ENCODE results near the gene IDS.
A peak's percentile ranks its signal among the peaks of the same experiment; 100 is the strongest.
"Not testable (repeated sequence)": the region's sequence is repeated elsewhere in the genome, so short reads cannot be mapped to it uniquely, and the experiment has no call there.

IDS gene, protein sequence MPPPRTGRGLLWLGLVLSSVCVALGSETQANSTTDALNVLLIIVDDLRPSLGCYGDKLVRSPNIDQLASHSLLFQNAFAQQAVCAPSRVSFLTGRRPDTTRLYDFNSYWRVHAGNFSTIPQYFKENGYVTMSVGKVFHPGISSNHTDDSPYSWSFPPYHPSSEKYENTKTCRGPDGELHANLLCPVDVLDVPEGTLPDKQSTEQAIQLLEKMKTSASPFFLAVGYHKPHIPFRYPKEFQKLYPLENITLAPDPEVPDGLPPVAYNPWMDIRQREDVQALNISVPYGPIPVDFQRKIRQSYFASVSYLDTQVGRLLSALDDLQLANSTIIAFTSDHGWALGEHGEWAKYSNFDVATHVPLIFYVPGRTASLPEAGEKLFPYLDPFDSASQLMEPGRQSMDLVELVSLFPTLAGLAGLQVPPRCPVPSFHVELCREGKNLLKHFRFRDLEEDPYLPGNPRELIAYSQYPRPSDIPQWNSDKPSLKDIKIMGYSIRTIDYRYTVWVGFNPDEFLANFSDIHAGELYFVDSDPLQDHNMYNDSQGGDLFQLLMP

DNA sequence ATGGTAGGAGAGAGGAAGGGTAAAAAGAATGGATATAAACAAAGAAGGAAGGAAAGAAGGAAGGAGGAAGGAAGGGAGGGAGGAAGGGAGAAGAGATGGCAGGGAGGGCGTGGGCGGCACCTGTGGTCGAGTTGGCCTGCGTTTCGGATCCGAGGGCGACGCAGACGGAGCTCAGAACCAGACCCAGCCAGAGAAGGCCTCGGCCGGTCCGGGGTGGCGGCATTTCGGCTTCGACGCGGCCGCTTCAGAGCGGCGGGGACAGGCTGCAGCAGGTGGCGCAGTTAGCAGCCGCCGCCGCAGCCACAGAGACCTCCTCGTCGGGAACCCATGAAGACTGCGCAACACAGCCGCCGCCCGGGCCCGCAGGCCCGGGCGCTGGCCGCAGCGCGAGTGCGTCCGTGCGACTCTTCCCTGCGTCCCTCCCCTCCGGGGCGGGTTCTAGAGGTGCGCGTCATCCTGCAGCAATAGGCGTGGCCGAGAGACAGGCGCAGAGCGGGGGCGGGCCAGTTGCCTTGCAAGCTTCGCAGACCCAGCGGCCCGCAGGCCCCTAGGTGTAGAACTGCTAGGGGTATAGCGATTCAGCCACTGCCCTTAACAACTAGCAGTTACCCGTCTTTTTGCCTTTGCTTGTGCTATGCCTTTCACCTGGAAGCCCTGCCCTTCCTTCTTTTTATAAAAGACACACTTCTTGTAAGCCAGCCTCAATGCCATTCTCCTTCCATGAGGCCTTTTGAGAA lies at the start of gene IDS:
TSS of gene IDS (minus strand) at position 392 of the 737 bp plus-strand sequence. CDS start at position 223, 169 bp downstream.
- DNase-seq (ENCODE audit: low read depth, low spot score): peak; percentile 68

DNA sequence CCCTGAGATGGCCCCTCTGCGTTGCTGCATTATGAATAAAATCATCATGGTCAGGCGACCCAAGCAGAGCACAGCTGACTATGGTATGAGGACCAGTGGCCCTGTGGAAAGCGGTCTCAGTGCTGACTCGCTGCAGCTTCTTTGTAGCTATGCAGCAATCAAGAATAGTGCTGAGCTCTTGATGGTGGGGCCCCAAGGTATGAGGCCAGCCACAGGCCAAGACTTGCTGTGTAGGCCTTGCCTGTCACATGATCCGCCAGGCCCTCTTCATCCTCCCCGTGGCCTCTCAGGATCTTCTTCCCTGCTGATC lies 46.8 kb upstream of the IDS start:
- DNase-seq (ENCODE audit: low read depth, low spot score): not testable (repeated sequence)

DNA sequence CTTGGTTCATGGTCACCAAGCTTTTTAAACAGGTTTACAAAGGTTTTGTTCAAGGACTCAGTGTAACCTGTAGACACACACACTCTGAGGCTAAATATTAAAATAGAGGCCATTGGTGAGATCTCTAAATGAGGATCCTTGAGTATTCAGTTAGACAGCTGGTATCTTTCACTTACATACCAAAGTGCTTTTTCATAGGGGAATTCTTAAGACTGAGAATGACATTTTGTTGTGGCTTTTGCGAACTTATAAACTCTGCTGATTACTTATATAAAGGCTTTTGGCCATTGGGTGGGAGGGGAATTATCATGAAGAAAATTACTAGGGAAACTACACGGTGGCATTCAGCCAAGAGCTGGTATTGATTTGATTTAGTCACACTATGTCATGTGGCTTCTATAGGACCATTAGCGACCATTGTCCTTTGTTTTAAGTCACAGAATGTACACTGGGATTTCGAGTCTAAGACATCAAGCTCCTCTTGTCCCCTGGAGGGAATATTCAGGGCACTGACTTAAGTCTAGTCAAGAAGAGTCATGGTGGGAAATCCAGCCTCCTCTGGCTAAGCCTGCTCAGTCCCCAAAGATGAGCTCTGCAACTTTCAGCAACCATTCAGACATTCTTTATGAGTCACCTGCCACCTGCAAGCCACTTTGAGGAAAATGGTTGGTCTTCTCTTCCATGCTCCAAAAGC lies 46.3 kb upstream of the IDS start:
- not testable (repeated sequence) for DNase-seq (ENCODE audit: low read depth, low spot score)

DNA sequence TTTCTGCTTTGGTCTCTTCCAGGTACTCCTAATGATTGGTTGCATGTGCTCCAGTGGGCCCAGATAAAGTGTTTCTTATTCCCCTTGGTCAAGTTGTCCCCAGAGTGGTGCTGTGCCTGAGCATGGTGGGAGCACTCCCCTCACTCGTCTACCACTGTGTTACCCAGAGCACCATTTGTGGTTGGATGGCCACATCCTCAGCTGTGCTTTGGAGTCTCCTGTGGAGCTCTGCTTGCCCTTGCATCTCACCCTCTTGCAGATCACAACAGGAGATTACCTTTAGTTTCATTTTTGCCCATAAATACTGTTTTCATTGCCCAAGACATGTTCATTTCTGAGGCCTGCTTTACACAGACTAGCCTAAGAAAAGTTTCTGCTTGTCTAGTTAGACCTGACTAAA lies 45.3 kb upstream of the IDS start:
- DNase-seq (ENCODE audit: low read depth, low spot score): not testable (repeated sequence)

DNA sequence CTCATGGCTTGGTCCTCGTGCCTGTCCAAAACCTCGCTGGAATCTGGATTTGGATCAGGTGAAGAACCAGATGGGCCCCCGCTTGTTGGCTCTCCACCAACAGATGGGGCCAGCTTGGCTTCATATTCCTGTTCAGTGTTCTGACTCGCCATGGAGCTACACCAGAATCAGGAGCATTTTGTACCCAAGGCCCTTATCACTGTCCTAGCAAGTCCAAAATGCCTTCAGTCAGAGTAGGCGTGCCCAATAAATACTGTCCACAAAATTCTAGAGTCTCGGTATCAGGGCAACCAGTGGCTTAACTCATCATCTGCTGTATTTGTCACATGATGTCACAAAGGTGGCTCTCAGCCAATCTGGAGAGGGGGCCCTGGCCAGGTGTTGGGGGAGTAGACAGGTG lies 44.6 kb upstream of the IDS start, which contains the start of gene HSFX3:
TSS of gene HSFX3 (minus strand) at position 224 of the 400 bp plus-strand sequence. CDS start at position 152, 72 bp downstream.
- not testable (repeated sequence) for DNase-seq (ENCODE audit: low read depth, low spot score)

DNA sequence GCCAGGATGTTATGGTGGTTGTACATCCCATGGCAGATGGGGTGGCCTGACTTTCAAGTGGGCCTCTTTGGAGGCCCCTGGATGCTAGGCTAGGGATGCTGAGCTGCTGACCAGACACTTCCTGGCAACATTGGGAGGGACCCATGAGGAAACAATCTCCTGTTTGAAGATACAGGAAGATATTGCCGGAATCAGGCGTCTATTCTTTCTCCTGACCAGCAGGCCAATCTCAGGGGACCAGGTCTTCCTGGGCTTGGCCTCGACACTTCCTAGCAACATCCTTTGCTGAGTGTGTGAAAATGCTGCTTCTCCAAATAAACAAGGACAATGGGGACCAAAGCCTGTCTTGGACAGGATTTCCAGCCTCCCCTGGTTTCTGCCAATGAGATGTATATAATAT lies 42.7 kb upstream of the IDS start:
- not testable (repeated sequence) for DNase-seq (ENCODE audit: low read depth, low spot score)

DNA sequence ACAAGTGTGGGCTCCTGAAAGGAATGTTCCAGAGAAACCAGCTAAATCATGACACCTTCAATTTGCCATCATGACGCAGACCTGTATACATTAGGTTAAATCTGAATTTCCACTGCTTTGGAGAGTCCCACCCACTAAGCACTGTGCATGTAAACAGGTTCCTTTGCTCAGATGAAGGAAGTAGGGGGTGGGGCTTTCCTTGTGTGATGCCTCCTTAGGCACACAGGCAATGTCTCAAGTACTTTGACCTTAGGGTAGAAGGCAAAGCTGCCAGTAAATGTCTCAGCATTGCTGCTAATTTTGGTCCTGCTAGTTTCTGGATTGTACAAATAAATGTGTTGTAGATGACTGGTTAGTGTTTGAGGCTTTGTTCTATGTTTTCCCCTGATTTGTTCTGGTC lies 41.9 kb upstream of the IDS start:
- DNase-seq (ENCODE audit: low read depth, low spot score): not testable (repeated sequence)

DNA sequence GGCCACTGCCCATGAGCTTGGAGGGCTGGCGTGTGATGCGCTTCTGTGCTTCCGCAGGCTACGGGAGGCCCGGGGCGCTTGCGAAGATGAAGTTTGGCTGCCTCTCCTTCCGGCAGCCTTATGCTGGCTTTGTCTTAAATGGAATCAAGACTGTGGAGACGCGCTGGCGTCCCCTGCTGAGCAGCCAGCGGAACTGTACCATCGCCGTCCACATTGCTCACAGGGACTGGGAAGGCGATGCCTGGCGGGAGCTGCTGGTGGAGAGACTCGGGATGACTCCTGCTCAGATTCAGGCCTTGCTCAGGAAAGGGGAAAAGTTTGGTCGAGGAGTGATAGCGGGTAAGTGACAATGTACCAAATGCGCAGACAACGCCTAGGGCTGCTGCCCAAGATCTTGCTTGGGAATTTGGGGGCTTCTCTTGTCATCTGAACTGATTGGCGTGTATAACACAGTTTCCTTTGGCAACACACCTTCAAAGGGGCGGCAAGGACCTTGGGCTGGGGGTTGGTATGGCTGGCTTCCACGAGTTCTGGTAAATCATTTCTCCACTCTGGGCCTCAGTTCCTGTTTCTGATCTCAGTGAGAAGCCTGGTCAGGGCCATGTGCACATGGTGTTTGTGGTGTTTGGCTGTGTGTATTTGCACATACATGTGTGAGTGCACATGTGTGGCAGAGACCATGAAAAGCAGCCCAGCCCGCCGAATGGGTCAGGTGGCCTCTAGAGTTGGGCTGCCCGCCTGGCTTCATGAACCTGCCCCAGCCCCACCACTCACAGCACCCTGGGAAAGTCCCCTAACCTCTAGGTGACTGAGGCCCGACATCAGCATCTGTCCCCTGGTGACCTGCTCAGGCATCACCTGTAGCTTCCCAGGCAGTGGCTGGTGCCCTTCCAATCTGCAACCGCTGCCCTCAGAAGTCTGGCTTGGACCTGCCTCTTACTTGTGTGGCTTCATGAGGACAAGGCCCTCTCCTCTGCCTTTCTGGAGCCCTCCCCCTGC lies 40.7 kb upstream of the IDS start:
- not testable (repeated sequence) for DNase-seq (ENCODE audit: low read depth, low spot score)

DNA sequence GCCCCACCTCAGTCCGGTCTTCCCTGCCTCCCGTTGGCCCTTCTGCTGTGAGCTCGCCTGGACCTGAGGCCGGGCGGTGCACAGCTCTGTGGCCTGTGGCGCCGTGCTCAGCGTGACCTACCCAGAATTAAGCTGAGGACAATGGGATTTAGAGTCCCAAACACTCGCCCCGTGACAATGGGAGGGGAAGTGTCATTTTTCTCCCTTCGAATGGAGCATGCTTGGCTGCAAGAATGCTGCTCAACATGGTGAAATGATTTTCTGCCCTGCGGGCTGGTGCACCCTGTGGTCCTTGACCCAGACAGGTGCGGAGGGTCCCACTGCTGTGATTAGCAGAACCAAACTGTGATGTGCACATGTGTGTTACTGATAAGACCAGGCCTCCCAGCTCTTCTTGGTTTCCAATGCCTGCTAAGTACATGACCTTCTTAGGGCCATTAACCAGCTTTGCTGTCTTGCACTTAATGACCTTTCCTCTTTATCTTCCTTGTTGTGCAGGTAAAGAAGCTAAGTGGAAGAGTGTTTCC lies 36.5 kb upstream of the IDS start:
- DNase-seq (ENCODE audit: low read depth, low spot score): no peak

DNA sequence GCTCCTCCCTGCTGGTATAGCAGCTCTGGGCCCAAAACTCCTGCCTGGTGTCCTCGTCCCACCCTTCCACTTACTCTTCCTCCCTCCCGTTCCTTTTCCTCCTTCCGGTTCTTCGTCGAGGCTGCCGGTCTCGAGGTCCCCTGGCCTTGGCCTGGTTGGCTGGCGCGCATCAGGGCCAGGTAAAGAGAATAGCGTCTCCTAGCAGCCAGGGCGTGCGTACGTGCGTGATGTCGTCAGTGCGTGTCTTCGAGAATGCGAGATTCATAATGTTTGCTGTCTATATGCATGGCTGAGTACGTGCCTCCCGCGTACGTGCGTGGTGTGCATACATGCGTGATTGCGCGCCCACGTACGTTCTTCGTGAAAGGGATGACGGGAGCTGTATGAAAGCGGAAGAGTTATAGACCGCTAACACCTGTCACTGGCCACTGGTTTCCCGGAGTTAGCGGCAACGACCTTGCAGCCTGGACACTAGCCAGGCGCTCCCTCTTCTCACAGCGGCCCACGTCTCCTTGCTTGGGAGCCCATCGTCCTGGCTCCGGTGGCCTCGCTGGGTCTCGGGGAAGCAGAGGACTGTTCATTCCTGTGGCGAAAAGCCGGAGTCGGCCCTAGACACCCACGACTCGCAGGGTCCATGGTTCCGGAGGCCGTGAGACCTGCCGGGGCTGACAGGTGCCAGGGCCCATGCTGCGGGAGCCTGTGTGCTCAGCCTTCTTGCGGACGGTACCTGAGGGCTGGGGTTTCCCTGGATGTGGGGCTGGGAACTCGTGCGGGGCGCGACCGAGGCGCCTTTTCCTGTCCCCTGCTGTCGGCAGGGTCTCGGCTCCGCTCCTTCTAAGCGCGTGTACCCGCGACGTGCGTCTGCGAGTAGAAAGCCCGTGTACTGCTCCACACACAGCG lies 35.8 kb upstream of the IDS start, which contains the start of gene EOLA1:
TSS of gene EOLA1 (plus strand) at position 392 of the 900 bp plus-strand sequence. CDS start 4,619 bp downstream, outside the sequence.
- peak; percentile 82 for DNase-seq (ENCODE audit: low read depth, low spot score)

DNA sequence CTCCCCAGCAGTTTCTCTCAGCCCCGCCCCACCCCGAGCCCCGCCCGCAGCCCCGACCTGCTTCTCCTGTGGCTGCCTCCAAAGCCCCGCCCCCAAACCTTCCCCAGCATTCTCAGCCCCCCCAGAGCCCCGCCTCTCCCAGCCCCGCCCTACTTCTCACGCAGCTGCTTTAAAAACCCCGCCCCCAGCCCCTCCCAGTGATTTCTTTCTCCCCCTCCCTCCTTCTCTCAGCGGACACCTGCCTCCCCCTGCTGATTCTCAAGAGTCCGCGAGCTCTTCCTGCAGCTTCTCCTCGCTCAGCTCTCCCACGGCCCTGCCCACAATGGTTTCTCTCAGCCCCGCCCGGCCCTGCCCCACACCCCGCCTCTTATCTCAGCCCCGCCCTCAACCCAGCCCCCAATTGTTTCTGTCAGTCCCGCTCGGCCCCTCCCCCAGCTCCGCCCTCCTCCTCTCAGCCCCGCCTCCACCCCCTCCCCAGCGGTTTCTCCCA lies 35.1 kb upstream of the IDS start:
- peak; percentile 74 for DNase-seq (ENCODE audit: low read depth, low spot score)

DNA sequence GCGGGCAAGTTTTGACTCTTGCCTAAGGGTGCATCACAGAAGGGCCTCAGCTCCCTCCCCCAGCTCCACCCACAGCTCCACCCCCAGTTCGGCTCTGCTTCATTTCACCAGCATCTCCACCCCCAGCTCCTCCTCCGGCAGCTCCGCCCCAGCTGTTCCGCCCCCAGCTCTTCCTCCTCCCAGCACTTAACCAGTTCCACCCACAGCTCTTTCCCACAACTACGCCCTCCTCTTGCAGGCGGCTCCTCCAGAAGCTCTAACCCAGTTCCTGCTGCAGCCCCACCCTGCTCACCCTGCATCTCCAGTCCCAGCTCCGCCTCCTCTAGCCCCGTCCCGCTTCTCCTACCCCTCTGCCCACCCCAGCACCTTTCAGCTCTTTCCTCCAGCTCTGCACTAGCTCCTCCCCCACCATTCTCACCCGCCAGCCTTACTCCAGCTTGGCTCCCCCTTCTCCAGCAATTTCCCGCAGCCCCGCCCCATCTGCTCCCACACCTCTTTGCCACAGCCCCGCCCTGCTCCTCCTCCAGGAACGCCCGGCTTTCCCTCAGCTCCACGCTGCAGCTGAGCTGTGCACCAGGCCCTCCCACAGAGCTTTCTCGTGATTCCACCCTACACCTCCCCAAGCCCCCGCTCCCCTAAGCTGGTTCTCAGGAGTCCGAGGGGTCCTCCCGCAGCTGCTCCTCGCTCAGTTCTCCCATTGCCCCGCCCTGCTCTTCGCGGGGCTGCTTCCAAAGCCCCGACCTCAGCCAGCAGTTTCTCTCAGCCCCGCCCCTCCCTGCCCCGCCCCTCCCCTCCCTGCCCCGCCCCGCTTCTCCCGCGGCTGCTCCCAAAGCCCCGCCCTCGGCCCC lies 34.4 kb upstream of the IDS start:
- peak; percentile 64 for DNase-seq (ENCODE audit: low read depth, low spot score)

DNA sequence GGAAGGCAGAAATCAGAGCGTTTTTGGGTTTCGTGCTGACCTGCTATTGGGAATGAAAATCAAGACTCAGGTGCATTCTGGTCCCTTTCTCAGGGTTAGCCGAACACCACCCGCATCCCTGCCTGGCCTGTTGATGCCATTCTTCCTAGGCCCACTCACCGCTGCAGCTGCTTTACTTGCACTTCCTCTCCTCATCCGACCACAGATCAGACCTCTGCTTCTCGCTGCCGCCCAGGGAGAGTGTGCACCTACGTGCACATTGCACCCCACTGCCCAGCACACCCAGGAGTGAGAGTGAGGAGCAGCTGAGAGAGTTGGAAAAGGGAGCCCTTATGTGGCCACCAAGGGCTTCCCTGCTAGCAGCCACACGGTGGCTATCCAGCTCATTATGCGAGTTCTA lies 32.4 kb upstream of the IDS start:
- DNase-seq (ENCODE audit: low read depth, low spot score): not testable (repeated sequence)

DNA sequence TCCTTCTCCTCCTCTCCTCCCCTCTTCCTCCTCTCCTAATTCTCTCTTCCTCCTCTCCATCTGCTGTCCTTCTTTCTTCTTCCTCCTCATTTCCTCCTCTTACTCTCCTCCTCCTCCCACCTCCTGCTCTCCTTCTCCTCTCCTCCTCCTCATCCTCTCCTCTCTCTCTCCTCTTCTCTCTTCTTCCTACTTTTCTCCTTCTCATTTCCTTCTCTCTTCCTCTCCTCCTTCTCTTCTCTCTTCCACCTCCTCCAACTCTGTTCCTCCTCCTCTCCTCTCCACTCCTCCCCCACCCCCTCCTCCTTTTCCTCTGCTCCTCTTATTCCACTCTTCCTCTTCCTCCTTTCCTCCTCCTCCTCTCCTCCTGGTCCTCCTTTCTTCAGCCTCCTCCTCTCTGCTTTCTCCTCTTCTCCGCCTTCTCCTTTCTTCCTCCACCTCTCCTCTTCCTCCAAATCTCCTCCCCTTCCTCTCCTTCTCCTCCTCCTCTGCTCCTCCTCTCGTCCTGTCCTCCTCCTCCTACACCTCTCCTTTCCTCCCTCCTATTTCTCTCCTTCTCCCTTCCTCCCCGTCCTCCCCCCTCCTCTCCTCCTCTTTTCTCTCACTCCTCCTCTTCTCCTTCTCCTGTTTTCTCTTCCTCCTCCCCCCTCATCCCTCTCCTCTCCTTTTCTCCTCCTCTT lies 30.0 kb upstream of the IDS start:
- not testable (repeated sequence) for DNase-seq (ENCODE audit: low read depth, low spot score)

DNA sequence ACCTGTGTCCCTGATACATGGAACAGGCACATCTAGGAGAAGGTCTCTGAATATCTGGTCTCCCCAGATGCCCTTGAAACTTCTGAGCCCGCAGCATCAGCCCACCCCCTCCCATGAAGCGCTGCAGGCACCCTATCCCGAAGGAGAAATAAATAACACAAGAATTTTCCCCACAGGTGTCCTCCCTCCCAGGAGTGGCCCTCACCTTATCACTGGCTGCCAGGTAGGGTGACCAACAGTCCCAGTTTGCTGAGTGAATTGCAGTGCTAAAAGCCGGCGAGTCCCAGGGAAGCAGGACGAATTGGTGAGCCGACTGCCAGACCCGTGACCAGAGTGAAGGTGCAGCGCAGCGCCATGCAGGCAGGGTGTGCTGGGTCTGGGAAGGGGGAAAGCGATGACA lies 28.9 kb upstream of the IDS start:
- DNase-seq (ENCODE audit: low read depth, low spot score): not testable (repeated sequence)

DNA sequence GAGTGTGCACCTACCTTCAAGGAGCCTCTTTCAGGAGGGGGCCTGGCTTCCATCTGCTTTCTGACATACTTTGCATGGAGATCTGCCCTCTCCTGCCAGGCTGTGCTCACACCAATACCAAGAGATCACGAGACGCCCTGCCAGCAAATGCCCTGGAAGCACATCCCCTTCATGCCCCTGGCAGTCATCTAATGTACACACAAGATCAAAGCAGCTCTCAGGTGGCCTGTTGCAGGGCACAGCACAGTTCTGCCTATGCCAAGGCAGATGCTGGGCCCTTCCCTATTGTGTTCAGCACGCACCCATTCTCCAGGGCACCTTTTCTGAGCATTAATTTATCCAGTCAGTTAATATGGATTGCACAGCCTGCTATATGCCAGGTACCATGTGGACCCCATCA lies 27.8 kb upstream of the IDS start:
- DNase-seq (ENCODE audit: low read depth, low spot score): not testable (repeated sequence)

DNA sequence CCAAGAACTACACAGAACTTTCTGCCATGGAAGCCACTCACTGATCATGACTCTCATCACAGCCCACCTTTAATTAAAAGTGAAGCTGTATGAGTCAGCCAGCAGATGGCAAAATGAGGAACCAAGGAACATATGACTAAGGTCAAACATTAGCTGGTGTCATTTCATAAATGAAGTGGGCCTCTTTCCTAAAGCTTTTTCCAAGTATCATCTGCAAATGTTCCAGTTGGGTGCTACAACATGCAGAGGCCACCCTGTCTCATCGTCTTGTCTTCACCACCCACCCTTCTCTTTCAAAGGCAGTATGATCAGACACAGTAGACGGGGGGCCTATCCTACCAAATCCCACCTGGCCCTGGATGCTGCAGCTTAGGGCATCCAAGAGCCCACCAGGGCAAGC lies 26.5 kb upstream of the IDS start:
- no peak for DNase-seq (ENCODE audit: low read depth, low spot score)

DNA sequence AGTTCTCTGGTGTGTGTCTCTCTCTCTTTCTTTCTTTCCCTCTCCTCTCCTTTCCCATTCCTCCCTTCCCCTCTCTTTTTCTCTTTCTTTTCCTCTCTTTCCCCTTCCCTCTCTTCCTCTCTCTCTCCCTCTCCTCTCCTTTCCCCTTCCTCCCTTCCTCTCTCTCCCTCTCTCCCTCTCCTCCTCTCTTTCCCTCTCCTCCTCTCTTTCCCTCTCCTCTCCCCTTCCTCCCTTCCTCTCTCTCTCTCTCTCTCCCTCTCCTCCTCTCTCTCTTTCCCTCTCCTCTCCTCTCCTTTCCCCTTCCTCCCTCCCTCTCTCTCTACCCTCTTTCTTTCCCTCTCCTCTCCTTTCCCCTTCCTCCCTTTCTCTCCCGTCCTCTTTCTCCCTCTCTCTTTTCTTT lies 23.3 kb upstream of the IDS start:
- DNase-seq (ENCODE audit: low read depth, low spot score): no peak
